CD4-positive, alpha-beta T cell treated with Interleukin-17A for 1 hour (primary cell): Measurements from ENCODE around the gene BTBD9.

Experiments used
- DNase-seq: peaks from one replicate; pipeline ENCODE4 v3.0.0-alpha.2; 2020

Gene BTBD9

DNA sequence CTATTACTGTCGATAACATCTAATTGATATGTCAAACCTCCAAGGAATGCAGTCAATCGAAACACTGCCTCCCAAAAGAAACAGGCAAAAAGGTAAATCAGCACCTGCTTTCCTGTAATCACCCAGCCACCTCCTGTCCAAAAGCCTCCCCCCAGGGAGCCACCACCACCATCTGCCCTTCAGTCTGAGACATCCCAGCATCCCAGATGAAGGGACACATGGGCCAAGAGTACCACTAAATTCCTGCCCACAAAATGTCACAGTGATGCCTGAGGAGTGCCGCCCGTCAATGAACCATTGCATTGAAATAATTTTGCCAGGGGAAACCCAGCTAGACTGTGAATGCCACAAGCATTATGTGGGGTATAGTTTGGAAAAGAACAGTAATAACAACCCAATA lies 418.5 kb downstream of the BTBD9 start:
- DNase-seq = no peak

DNA sequence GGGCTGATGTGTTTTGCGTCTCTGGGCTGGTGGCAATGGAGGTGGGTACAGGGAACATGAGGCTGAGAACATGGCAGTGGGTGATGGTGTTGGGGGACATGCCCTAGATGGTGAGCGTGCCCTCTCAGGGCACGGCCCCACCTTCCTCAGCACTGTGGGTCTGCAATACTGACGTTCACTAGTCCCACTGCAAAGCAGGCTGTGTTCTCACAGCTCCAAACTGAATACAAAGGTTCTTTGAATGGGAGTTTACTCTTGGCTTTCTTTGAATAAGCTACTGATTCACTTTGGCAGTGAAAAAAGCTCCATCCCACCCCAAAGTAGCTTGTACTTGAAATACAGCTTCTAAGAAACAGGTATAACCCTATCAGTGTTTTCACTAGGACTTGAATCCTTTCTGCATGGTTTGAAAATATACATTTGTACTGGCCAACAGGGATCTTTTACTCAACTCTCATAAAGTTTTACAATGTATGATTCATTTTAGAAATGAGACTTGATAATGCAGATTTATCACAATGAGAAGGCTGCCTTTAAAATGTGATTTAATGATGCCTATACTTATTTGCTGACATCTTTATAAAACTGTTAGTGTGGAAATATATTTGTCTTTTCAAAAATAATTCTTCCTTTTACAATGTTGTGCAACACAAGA lies 419.5 kb downstream of the BTBD9 start:
- DNase-seq = no peak

DNA sequence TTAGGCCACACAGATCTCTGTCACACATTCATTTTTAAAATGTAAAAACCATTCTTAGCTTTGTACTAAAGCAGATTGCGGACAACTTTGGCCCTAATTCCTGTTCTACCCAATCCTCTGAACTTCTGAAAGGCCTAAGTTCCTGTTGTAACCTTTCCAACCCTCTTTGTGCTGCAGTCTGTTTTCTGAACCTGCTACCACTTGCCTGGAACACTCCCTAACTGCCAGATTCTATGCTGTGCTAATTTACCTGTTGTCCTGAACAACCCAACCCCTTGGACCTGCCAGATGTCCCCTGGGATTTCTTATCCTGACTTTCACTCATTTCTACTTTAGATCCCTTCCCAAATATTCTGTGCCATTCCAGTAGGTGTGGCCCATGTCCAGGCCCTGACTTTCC lies 421.5 kb downstream of the BTBD9 start:
- DNase-seq = no peak

DNA sequence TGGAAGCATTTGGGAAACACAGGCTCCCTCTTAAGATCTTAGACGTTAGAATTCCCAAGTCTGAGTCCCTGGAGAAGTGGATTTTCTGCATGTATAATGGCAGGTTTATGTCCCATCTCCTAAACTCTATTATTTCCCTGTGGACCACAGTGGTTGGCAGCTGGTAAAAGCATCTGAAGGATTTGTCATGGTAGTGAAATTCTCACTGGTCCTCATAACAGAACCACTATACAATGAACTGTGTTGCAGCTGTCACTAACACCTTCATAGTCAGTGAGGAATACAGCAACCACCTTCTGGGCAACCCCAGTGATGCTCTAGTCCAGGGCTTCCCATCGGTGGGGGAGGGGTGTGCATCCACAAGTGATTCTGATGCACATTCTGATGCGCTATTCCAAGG lies 423.3 kb downstream of the BTBD9 start:
- DNase-seq = no peak

DNA sequence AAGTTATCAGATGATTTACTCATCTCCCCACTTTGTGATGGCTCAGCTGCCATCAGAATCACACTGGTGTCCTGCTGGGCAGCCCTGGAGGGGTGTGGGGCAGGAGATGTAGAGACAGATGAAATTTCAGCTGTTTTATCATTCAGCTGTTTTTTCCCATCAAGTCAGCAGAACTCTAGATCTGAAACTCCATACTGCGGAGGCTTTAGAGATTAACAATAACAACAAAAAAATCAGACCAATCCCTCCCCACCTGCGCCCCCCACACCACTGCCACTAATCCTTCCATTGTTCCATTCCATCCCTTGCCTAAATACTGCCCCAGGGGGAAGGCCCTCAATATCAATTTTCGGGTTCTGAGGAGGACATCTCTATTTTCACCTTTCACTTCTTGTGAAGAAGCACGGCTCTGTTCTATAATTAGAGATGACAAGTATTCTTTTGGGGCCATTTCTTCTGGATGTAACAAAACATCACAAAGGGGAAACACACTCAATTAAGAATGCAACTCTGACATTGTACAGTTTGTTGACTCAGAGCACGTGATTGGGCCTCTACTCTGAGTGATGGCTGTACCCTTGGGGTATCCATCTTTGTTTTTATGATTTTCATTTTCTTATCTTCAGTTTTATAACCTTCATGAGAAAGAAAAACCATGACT lies 423.9 kb downstream of the BTBD9 start:
- DNase-seq = no peak

DNA sequence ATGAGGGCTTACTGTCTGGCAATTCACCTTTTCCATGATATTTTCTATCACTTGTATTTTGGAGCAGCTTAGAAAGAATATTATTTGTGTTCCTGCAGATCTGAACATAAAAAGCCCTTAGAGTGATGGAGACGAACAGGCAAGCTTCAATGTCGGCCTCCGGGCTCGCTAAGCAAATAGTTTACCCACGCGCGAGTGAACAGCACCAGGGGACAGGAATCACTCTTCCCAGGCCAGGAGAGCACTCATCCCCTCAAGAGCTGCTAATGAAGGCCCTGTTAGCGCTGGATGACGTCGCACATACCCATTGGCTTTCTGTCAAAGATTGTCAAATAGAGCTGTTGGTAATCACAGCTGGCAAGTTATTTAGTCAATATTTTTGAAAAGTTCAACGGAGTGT lies 424.5 kb downstream of the BTBD9 start:
- DNase-seq = no peak

DNA sequence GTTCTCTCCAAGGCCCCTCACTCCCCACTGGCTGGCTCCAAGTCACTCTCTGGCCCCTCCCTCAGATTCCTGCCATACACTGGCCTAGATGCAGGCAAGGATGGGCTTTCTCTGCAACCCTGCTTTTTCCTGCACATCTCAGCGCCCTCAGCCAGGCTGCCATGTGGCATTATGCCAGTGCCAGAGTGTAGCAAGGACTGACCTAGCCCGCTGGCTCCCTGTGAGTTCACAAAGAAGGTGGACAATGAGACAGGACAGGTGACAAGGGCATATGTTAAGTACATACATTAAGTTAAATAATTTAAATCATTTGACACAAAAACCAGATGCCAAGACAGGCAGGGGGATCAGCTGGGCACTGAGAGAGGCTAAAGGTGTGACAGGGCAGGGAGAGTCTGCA lies 425.6 kb downstream of the BTBD9 start:
- no peak for DNase-seq

DNA sequence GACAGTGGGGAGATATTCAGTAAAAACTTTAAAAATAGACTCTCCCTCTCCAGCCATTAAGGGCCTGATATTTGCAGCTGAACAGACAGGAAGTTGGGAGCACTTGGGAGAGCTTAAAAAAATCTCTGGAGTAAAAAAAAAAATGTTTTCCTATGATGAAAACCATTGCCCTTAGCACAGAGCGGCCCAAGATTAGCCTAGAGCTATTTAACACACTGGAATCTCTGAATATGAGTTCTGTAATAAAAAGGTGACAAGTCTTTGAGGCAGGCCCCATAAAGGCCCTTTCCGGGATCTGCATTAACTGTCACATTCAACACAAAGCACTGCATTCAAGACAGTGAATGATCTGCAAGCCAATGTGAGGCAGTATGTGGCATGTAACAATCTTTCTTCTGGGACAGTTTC lies 426.5 kb downstream of the BTBD9 start:
- no peak for DNase-seq

DNA sequence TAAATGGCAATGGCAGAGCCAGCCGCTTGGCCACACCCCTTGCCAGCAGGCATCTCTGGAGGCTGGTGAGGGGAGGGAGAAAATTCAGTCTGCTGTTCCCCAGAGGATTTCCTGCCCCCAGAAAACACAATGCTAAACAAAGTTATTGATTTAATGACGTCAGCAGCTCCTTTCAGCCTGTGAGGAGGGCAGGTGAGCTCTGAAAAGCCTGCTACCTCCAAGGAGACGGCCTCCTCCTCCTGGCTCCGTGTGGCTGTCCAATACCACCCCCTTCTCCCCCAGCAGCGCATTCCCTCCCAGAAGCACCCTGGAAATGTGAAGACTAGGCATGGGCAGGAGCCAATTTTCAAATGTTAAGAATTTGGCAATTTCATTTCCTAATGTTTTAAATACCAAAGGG lies 427.1 kb downstream of the BTBD9 start:
- no peak for DNase-seq

DNA sequence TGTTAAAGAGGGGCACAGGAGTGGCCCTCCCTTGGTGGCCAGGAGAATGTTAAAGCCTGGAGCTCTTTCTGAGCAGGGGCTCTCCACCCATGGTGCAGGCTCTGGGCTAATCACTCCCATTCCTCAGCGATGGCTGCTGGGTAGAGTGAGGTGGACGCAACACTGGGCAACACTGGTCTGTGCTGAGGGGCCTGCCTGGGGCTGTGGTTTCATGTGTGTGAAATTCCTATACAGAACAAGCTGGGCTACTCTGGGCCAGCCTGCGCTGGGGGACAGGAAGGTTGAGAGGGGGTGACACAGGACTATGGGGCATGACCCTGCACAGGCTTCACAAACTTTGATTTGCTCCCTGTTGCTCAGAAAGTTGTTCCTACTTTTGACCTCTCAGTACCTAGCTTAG lies 427.6 kb downstream of the BTBD9 start:
- DNase-seq = no peak

DNA sequence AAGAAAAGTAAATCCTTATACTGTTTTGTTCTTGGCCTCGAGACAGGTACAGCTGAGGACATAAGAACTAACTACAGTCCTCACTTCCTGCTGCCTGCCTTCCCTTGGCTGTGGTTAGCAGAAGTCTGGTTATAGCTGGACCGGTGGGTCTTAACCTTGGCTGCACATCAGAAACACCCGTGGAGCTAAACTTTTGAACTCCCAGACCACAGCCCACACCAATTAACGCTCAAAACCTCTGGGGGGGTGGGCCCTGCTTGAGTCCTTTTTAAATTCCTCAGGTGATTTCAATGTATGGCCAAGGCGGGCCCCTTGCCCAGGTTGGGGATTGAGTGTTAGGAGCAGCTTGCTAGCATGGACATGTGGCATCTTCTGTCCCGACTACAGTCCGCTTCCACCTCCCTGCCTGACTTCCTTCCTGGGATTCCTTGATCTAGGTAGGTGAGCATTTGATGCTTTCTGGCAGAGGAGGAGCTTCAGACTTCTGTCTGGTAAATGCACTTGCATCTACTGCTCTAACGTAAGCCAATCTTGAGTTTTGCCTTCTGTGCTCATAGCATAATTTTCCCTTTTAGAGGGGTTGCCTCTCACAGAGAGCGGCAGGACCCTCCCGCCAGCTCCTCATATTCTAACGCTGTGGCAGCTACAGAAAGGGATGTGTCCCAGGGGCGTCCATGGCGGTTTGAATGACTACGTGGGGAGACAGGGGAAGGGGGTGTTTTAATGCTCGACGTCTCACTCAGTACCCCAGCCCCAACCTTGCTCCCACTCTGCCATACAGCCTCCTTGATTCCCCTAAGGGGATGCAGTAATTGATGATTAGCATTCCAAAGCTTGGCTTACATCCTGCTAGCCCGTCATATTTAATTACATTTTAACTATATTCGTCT lies 430.1 kb downstream of the BTBD9 start:
- no peak for DNase-seq

DNA sequence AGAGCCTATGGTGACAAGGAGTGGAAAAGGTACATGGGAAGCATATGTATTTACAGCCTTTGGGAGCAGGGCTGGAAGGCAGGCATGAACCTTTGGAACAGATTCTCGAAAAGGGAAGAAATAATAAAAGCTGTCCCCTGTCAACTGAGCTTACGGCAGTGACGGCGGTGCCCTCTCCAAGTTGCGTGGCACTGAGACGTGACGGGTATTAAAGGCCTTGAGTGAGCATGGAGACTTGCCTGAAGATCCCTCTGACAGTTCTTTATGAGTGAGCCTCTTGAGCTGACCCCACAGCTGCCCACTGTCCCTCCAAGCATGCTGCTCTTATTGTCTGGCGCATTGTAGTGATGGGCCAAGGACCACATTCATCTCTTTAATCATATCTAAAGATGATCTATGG lies 431.7 kb downstream of the BTBD9 start:
- DNase-seq = no peak

DNA sequence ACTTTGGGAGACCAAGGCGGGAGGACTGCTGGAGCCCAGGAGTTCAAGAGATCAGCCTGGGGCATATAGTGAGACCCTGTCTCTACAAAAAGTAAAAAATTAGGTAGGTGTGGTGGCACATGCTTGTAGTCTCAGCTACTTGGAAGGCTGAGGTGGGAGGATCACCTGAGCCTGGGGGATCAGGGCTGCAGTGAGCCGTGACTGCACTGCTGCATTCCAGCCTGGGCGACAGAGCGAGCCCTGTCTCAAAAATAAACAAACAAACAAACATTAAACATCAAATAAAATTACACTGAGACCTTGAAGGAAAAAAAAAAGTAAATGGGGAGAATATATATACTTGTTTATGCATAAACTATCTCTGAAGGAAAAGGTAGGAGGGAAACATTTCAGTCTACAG lies 432.4 kb downstream of the BTBD9 start:
- no peak for DNase-seq

DNA sequence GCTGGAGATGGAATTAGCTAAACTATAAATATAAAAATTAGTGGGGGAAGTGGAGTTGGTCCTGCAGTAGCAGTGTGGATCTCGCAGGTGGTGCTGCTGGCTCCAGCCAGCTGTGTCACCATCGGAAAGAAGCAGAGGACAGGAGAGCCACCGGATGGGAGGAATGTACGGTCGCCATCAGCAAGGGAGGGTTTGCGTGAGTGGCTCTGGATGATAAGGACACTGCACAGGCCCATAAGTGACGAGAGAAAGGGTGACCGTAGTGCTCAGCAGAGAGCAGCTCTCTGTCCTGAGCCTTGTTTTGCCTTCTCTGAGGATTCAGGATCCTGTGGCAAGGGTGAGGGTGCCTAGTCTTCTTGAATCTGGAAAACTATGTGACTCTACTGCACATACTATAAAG lies 441.5 kb downstream of the BTBD9 start:
- no peak for DNase-seq

DNA sequence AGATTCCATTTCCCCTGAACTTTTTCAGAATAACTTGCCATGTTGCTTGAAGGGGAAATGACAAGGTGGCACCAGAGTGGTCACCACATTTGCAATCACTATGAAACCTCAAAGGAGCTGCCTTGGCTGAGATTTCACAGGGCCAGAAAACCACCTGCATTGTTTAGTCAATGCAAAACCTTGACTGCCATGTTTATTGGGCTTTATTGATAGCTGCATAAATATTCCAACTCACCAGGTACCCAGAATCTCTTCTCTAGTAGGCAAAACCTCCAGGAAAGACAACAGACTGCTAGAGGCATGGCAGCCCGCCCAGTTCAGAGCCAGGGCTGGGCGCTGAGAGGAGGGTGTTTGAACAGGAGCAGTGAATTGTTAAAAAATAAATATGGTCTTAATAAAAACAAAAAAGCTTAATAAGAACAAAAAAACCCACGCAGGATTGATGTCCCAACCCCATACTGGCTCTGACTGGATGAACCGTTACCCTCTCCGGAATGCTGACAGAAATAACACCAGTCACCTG lies 444.6 kb downstream of the BTBD9 start:
- DNase-seq = no peak

DNA sequence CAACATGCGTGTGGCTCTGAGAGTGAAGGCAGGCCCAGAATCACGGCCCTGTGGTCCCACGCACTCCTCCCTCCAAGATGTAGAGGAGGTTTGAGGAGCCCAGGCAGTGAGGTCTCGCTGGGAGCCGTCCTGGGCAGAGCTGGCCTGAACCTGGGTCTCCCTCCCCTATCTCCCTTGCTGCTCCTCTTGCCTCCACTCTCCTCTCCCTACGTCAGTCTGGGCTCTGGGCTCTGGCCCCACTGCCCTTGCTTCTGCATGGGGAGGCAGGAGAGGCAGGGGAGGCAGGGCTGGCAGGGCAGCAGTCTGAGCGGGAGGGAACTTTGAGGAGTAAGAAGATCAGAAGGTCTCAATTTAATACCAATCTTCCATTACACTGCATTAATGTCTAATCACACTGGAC lies 445.1 kb downstream of the BTBD9 start:
- no peak for DNase-seq

DNA sequence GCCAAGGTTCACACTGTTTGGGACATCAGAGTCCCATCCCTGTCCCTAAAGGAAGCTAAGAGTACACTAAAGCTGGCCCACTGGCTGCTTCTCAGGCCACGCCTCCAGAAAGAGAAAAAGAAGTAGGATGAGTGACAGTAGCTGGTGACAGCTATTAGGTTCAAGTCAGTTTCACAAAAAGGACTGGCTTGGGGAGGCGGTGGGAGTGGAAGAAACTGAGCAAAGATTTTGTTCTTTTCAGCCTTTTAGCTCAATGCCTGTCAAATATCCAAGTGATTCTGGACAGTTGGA lies 445.5 kb downstream of the BTBD9 start:
- no peak for DNase-seq

DNA sequence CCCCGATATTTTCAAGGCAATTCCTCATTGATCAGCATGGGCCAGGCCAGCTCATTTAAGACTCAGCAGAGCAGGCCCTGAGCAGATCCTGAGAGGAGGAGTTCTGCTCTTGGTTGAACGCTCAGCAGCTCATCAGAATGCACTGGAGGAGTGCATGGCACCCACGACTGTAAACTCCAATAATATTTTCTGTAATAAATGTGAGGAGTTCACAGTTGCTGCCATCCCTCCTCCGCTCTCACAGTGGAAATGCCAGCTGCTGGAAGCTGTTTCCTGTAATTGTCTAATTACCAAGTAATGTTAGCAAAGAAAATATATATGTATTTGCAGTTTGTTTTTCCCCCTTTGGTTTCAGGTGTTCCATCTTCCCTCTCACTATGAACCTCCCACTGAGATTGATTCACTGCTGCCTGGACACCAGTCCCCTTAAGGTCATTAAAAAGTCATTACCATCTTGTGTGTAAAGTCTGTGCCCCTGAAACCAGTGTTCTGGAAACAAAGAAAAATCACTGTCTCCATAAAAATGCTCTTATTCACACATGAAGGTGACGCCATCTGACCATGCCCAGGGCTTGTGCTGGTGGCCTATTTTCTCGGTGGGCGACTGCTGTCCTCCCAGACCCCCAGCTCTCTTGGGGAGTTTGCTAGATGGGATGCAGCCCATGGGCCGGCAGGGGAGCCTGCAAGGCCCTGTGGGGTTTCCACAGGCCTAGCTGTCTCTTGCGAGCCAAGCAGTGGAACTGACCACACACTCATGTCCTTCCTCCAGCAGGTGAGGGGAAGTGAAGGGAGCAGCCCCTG lies 446.0 kb downstream of the BTBD9 start:
- DNase-seq = no peak

DNA sequence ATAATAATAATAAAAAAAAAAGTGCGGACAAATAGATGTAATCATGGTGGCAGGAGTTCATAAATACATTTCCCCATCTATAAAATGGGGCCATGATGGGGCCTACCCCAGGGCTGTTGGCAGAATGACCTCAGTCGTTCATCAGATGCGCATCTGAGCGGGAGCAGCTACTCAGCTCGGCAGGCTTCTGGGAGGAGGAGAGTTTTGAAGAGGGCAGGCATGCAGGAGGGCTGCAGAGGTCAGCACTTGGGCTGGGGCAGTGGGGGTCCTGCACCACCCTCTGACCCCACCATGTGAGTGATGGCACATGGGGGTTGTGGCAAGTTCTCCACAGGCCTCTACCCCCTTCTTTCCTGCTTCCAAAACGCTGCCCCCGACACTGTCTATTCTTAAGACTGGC lies 446.7 kb downstream of the BTBD9 start:
- no peak for DNase-seq

DNA sequence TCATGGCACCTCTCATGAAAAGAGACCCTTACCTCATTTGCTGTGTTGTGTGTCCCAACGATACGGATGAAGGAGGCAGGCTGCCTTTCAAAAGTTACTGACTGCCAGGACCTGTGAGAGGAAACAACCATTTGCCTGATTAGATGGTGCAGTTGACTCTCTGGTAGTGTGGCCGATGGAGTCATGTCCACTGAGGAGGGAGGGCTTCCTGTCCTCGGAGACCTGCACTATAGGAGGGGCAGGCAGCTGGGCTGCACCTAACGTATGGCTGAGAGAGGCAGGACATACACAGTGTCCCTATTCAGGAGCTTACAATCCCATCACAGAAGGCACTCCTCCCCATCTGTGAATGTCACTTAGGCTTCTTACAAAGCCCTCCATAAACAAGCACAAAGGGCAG lies 447.2 kb downstream of the BTBD9 start:
- DNase-seq = no peak

DNA sequence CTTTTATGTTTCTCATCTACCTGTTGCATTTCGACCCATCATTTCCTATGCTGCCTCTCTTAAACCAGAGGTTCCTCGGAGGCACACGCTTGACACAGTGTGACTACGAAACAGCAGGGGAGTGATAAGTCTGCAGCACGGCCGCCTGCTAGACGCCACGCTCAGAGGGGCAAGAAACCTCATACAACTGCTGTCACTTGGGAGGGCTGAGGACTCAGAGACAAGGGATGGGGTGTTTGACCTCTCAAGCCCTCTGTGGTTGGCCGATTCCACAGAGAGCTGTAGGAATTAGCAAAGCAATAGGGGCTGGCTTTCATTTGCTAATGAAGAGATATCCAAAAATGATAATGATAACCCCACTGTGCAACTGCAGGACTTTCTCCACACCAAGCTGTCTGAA lies 447.7 kb downstream of the BTBD9 start:
- no peak for DNase-seq

DNA sequence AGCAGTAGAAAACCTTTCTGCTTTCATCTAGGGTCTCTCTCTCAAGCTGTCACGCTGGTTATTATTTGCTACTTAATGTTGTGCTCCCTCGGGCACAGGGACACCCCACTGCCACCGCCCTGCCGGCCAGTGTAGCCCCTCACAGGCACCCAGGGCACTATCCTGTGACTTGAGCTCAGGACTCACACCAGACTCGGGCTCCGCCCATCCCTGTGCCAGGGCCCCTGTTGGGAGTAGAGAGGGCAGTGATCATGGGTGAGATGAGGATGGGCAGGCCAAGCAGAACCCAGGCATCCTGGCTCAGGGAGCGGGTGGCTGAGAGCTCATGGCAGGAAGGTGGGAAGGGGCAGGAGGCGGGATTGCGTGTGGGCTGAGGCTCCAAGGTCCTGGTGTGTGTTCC lies 448.3 kb downstream of the BTBD9 start:
- DNase-seq = no peak

DNA sequence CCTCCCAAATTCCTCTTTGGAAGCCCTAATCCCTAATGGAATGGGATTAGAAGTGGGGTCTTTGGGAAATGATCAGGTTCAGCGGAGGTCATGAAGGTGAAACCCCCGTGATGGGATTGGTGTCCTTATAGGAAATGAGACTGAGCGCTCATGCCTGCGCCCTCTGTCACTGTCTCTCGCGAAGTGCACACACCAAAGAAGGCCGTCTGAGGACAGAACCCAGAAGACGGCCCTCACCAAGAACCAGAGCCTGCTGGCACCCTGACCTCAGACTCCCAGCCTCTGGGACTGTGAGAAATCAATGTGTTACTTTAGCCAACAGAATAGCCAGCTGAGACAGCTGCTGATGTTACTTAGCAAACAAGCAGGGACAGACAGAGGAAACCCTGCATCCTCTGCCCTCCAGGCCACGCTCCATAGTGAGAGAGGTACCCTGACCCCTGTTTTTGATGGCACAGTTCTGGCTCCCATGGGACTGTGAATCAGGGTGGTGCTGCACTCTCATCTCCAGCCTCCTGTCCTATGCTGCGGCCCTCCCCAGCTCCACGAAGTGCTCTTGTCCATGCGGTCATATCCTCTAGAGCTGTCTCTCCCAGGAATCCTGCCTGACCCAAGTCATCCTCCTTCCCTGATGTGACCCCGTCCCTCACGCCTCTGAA lies 450.9 kb downstream of the BTBD9 start:
- no peak for DNase-seq
